ENCODE data around the gene SETD2.
A peak's percentile ranks its signal among the peaks of the same experiment; 100 is the strongest.
"Not testable (repeated sequence)": the region's sequence is repeated elsewhere in the genome, so short reads cannot be mapped to it uniquely, and the experiment has no call there.

The SETD2 gene

GRCh38 chr3:47098910-47099309, 65.0 kb downstream of the SETD2 start:
- no peak for DNase-seq (ENCODE audit: low read depth, low spot score)

- DNase-seq (ENCODE audit: low read depth, low spot score): no peak
Measured at GRCh38 chr3:47097864-47098263, 66.0 kb downstream of the SETD2 start.

GRCh38 chr3:47096959-47097358, 67.0 kb downstream of the SETD2 start:
- no peak for DNase-seq (ENCODE audit: low read depth, low spot score)

GRCh38 chr3:47092090-47092489, 71.8 kb downstream of the SETD2 start:
- no peak for DNase-seq (ENCODE audit: low read depth, low spot score)

- no peak for DNase-seq (ENCODE audit: low read depth, low spot score)
Measured at GRCh38 chr3:47089630-47090029, 74.3 kb downstream of the SETD2 start.

GRCh38 chr3:47086071-47086470, 77.8 kb downstream of the SETD2 start:
- no peak for DNase-seq (ENCODE audit: low read depth, low spot score)

- DNase-seq (ENCODE audit: low read depth, low spot score): no peak
Measured at GRCh38 chr3:47083786-47084185, 80.1 kb downstream of the SETD2 start.

- peak; percentile 1 for DNase-seq (ENCODE audit: low read depth, low spot score)
Measured at GRCh38 chr3:47082519-47082918, 81.4 kb downstream of the SETD2 start.

- DNase-seq (ENCODE audit: low read depth, low spot score): no peak
Measured at GRCh38 chr3:47079432-47079831, 84.5 kb downstream of the SETD2 start.

- no peak for DNase-seq (ENCODE audit: low read depth, low spot score)
Measured at GRCh38 chr3:47073685-47074084, 90.2 kb downstream of the SETD2 start.

GRCh38 chr3:47070770-47071169, 93.1 kb downstream of the SETD2 start:
- no peak for DNase-seq (ENCODE audit: low read depth, low spot score)

- DNase-seq (ENCODE audit: low read depth, low spot score): not testable (repeated sequence)
Measured at GRCh38 chr3:47066259-47066658, 97.7 kb downstream of the SETD2 start.

GRCh38 chr3:47065681-47066080, 98.2 kb downstream of the SETD2 start:
- no peak for DNase-seq (ENCODE audit: low read depth, low spot score)

- no peak for DNase-seq (ENCODE audit: low read depth, low spot score)
Measured at GRCh38 chr3:47065058-47065457, 98.9 kb downstream of the SETD2 start.

GRCh38 chr3:47057212-47057671, 106.7 kb downstream of the SETD2 start:
- no peak for DNase-seq (ENCODE audit: low read depth, low spot score)

GRCh38 chr3:47056705-47057104, 107.2 kb downstream of the SETD2 start:
- DNase-seq (ENCODE audit: low read depth, low spot score): no peak

GRCh38 chr3:47054412-47054811, 109.5 kb downstream of the SETD2 start:
- no peak for DNase-seq (ENCODE audit: low read depth, low spot score)

GRCh38 chr3:47047673-47048072, 116.2 kb downstream of the SETD2 start:
- DNase-seq (ENCODE audit: low read depth, low spot score): no peak

- DNase-seq (ENCODE audit: low read depth, low spot score): no peak
Measured at GRCh38 chr3:47047069-47047468, 116.8 kb downstream of the SETD2 start.

- no peak for DNase-seq (ENCODE audit: low read depth, low spot score)
Measured at GRCh38 chr3:47042231-47042791, 121.6 kb downstream of the SETD2 start.

GRCh38 chr3:47041114-47041513, 122.8 kb downstream of the SETD2 start:
- DNase-seq (ENCODE audit: low read depth, low spot score): no peak

GRCh38 chr3:47037302-47037701, 126.6 kb downstream of the SETD2 start:
- not testable (repeated sequence) for DNase-seq (ENCODE audit: low read depth, low spot score)

- no peak for DNase-seq (ENCODE audit: low read depth, low spot score)
Measured at GRCh38 chr3:47036145-47036544, 127.8 kb downstream of the SETD2 start.

- DNase-seq (ENCODE audit: low read depth, low spot score): no peak
Measured at GRCh38 chr3:47035645-47036044, 128.3 kb downstream of the SETD2 start.

Measured in brain pericyte (primary cell).